Keratinocyte (primary cell): ENCODE measurements around the gene RAB30. TPM values are rescaled to one million over a fixed set of nuclear protein-coding genes. Genes with fewer than 3 reads are reported as not detected.

Experiments used
- DNase-seq: peaks from one replicate; pipeline ENCODE4 v3.0.0-alpha.2; 2011; ENCODE audit warnings: low read depth, missing footprints, low spot score
- FAIRE-seq: peaks from 2 replicates; lab custom pipeline; 2011; peaks lifted over from hg19 to GRCh38; lab: Jason Lieb, UNC
- H2AFZ ChIP-seq: 2 replicates; pipeline ENCODE4 v1.6.0; 2012; ENCODE audit warnings: low read length, control low read depth, inconsistent platforms; ENCODE audit not compliant: control insufficient read depth
- H3K27ac ChIP-seq: 2 replicates; pipeline ENCODE4 v1.5.1; 2011; ENCODE audit warnings: low read length; ENCODE audit not compliant: control insufficient read depth, insufficient read depth
- H3K27me3 ChIP-seq: 3 replicates; pipeline ENCODE4 v1.6.0; 2011; ENCODE audit warnings: low read length; ENCODE audit not compliant: control insufficient read depth, insufficient read depth; ENCODE audit errors: extremely low read depth
- H3K36me3 ChIP-seq, 2 experiments: 2 replicates in 1 of 2; 3 replicates in 1 of 2; pipeline ENCODE4 v1.5.1; 2011; ENCODE audit warnings: low read length in 2 of 2, mild to moderate bottlenecking in 1 of 2; ENCODE audit not compliant: control insufficient read depth in 2 of 2, insufficient read depth in 2 of 2; ENCODE audit errors: extremely low read depth in 1 of 2
- H3K4me1 ChIP-seq: 3 replicates; pipeline ENCODE4 v1.5.1; 2011; ENCODE audit warnings: low read length; ENCODE audit not compliant: control insufficient read depth, insufficient read depth; ENCODE audit errors: extremely low read depth
- H3K4me2 ChIP-seq: 3 replicates; pipeline ENCODE4 v1.6.0; 2011; ENCODE audit warnings: low read depth, low read length; ENCODE audit not compliant: control insufficient read depth, insufficient read depth; ENCODE audit errors: extremely low read depth
- H3K4me3 ChIP-seq, 3 experiments: fragments of 200-600 bp in 1 of 3; sonication (generic) in 1 of 3; 2 replicates in 2 of 3; 3 replicates in 1 of 3; pipeline ENCODE4 v1.5.1; 2011 to 2016; ENCODE audit warnings: low read length in 3 of 3, mild to moderate bottlenecking in 3 of 3, control low read depth in 2 of 3, inconsistent platforms in 1 of 3, low read depth in 1 of 3, mixed read lengths in 1 of 3, mixed run types in 1 of 3, moderate library complexity in 1 of 3; ENCODE audit not compliant: control insufficient read depth in 2 of 3, insufficient read depth in 2 of 3; ENCODE audit errors: extremely low read depth in 1 of 3
- H3K79me2 ChIP-seq: 2 replicates; pipeline ENCODE4 v1.6.0; 2012; ENCODE audit warnings: low read length; ENCODE audit not compliant: control insufficient read depth, insufficient read depth
- H3K9ac ChIP-seq: 3 replicates; pipeline ENCODE4 v1.6.0; 2011; ENCODE audit warnings: low read length; ENCODE audit not compliant: control insufficient read depth, insufficient read depth; ENCODE audit errors: extremely low read depth
- H3K9me1 ChIP-seq: 3 replicates; pipeline ENCODE4 v1.6.0; 2011; ENCODE audit warnings: low read length; ENCODE audit not compliant: control insufficient read depth, insufficient read depth; ENCODE audit errors: extremely low read depth
- H3K9me3 ChIP-seq: 2 replicates; pipeline ENCODE4 v1.5.1; 2012; ENCODE audit warnings: low read depth, low read length; ENCODE audit not compliant: control insufficient read depth
- H4K20me1 ChIP-seq: 3 replicates; pipeline ENCODE4 v1.6.0; 2011; ENCODE audit warnings: low read length; ENCODE audit not compliant: control insufficient read depth, insufficient read depth; ENCODE audit errors: extremely low read depth
- EZH2 ChIP-seq: IDR thresholded peaks from one replicate; pipeline ENCODE4 v1.6.1; 2012; ENCODE audit warnings: inconsistent platforms, mild to moderate bottlenecking, low read length, moderate library complexity
- dilution Hi-C: fragments of 300-500 bp; cut with MboI; formaldehyde crosslinking; loops from one replicate; pipeline ENCODE4 v1.7.0; 2020; ENCODE audit warnings: low sequenced_read_pairs; ENCODE audit not compliant: extremely low pct_ligation_motif_present
- polyA plus RNA-seq, 5 experiments: library from polyadenylated mRNA; depleted of rRNA in 3 of 5; stranded (reverse) in 3 of 5; stranded (forward) in 1 of 5; unstranded in 1 of 5; fragments of >200 nt; gene quantifications; 1 replicate in 1 of 5; 2 replicates in 3 of 5; 3 replicates in 1 of 5; pipeline versions ENCODE4 v1.2.1 to v1.2.3, GENCODE V29; 2011 to 2012; ENCODE audit warnings: missing spikeins in 2 of 5, low read depth in 1 of 5, low replicate concordance in 1 of 5
- TF ChIP-seq, protein P1 (sequence below), 3 experiments: IDR thresholded peaks in 1 of 3; conservative IDR thresholded peaks in 1 of 3; optimal IDR thresholded peaks in 1 of 3; 2 replicates in 2 of 3; 3 replicates in 1 of 3; pipeline versions ENCODE3 to v1.5.1; 2011; ENCODE audit warnings: low read length in 3 of 3, mild to moderate bottlenecking in 3 of 3, moderate library complexity in 2 of 3, control low read depth in 1 of 3, inconsistent platforms in 1 of 3; ENCODE audit not compliant: insufficient read depth in 2 of 3; ENCODE audit errors: extremely low read depth in 1 of 3

Gene RAB30
- polyA plus RNA-seq, 1 donor (not counting 4 experiments of a cell fraction or from before 2014, with no cell fraction given) = 9.3 TPM

DNA sequence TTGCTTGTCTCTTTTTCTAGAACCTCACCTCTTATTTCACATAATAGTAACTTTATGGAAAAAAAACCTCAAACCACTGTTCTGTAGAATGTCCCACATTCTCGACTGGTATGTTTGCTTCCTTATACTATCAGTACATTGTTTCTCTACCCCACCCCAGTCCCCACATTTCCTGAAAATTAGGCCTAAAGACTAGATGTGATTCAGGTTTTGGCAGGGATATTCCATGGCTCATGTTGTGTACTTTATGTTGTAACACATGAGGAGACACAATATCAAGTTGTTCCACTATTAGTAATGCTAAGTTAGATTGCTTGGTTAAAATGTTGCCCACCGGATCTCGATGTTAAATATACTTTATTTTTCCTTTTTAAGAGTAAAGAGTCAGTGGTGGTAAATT lies 135.4 kb downstream of the RAB30 start:
- dilution Hi-C loops = no loop called here
- H3K27me3 ChIP-seq = no peaks in the 10 kb centered on the region
- FAIRE-seq = no peak
- H3K9me3 ChIP-seq = no peaks in the 10 kb centered on the region
- no peak for TF ChIP-seq EZH2
- TF ChIP-seq, protein P1, sequence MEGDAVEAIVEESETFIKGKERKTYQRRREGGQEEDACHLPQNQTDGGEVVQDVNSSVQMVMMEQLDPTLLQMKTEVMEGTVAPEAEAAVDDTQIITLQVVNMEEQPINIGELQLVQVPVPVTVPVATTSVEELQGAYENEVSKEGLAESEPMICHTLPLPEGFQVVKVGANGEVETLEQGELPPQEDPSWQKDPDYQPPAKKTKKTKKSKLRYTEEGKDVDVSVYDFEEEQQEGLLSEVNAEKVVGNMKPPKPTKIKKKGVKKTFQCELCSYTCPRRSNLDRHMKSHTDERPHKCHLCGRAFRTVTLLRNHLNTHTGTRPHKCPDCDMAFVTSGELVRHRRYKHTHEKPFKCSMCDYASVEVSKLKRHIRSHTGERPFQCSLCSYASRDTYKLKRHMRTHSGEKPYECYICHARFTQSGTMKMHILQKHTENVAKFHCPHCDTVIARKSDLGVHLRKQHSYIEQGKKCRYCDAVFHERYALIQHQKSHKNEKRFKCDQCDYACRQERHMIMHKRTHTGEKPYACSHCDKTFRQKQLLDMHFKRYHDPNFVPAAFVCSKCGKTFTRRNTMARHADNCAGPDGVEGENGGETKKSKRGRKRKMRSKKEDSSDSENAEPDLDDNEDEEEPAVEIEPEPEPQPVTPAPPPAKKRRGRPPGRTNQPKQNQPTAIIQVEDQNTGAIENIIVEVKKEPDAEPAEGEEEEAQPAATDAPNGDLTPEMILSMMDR (optimal IDR thresholded peaks at IDR 0.05 in 1 of 3, IDR thresholded peaks at IDR 0.05 in 1 of 3, conservative IDR thresholded peaks at IDR 0.05 in 1 of 3; ENCODE audit: extremely low read depth in 1 of 3, insufficient read depth in 2 of 3, low read length in 3 of 3) = no peak
- peaks cover 0 to 2% of the 10 kb centered on the region in 2 experiments for H3K36me3 ChIP-seq
- H3K79me2 ChIP-seq = no peaks in the 10 kb centered on the region
- H4K20me1 ChIP-seq = no peaks in the 10 kb centered on the region
- H3K4me1 ChIP-seq = no peaks in the 10 kb centered on the region
- H3K27ac ChIP-seq = no peak overlapping the region
- H2AFZ ChIP-seq = no peak overlapping the region
- H3K9ac ChIP-seq = no peak overlapping the region
- H3K9me1 ChIP-seq = no peaks in the 10 kb centered on the region
- no peak overlapping the region for H3K4me2 ChIP-seq
- no peak overlapping the region for H3K4me3 ChIP-seq
- no peak for DNase-seq

DNA sequence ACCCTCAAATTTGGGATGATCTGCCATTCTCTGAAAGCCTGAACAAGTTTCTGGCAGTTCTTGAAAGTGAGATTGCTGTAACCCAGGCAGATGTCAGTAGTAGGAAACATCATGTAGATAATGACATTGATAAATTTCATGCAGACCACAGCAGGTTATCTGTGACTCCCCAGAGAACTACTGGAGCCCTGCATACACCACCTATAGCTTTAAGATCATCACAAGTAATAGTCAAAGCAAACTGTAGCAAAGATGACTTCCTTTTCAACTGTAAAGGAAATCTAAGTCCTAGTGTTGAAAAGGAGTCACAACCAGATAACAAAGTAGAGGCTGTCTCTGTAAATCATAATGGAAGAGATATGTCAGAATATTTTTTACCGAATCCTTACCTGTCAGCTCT lies 139.1 kb downstream of the RAB30 start:
- H3K27me3 ChIP-seq = no peaks in the 10 kb centered on the region
- FAIRE-seq = no peak
- no peaks in the 10 kb centered on the region for H3K9me3 ChIP-seq
- no peak overlapping the region for H3K4me2 ChIP-seq
- no peak for DNase-seq
- no peak overlapping the region for H3K9ac ChIP-seq
- TF ChIP-seq EZH2 = no peak
- TF ChIP-seq, protein P1 (optimal IDR thresholded peaks at IDR 0.05 in 1 of 3, IDR thresholded peaks at IDR 0.05 in 1 of 3, conservative IDR thresholded peaks at IDR 0.05 in 1 of 3; ENCODE audit: extremely low read depth in 1 of 3, insufficient read depth in 2 of 3, low read length in 3 of 3) = no peak
- H3K27ac ChIP-seq = no peak overlapping the region
- no peak overlapping the region for H2AFZ ChIP-seq
- no peaks in the 10 kb centered on the region for H3K79me2 ChIP-seq
- no peaks in the 10 kb centered on the region for H3K9me1 ChIP-seq
- dilution Hi-C loops = no loop called here
- no peaks in the 10 kb centered on the region for H3K4me1 ChIP-seq
- H3K4me3 ChIP-seq = no peak overlapping the region
- H3K36me3 ChIP-seq = peaks cover 0 to 2% of the 10 kb centered on the region in 2 experiments
- no peaks in the 10 kb centered on the region for H4K20me1 ChIP-seq
